OCI-LY7 (cell line): Measurements from ENCODE around the gene TBC1D8.

ENCODE experiments used
- CTCF ChIP-seq: fragments of 200-600 bp; sonication (generic); conservative IDR thresholded peaks from 2 replicates; pipeline ENCODE4 v1.5.1; 2014; ENCODE audit warnings: mild to moderate bottlenecking, antibody characterized with exemption, low read length, moderate library complexity, mixed read lengths
- EZH2phosphoT487 ChIP-seq: fragments of 200-600 bp; sonication (generic); IDR thresholded peaks from 2 replicates; pipeline ENCODE4 v1.6.1; 2018; ENCODE audit warnings: low read depth, borderline replicate concordance, mild to moderate bottlenecking, mixed run types, antibody characterized with exemption, low read length, moderate library complexity, mixed read lengths

GRCh38 chr2:101027852-101028251, 123.3 kb downstream of the TBC1D8 start:
- TF ChIP-seq CTCF, result no peak
- no peak for TF ChIP-seq EZH2phosphoT487
